Measurements from ENCODE around the gene PXDN.

Gene PXDN

DNA sequence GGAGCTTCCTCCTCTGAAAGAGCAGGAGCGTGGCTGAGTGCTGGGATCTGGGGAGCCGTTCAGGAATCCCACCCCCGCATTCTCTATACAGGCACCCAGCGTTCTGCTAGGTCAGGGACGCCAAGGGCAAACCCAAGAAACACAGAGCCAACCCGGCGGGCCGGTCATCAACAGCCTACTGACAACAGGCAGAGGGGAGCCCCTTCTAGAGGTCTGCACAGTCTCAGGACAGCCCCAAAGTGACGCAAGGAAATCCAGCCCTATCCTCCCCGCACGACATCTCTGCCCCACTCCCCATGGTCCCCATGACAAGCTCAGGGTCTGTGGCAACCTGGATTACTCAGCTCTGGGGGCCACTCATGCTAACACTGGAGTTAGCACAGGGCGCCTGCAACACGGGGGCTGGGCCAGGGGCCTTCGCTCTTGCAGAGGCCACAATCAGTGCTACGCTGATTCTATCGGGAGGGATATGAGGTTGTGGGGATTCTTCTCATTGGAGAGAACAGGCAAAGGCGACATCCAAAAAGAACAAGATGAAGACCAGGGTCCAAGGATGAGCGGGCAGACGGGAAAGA, 81.6 kb downstream of the PXDN start:
- Mint-ChIP-seq H3K4me3 (no peak overlapping the region), H3K9me3 (no peaks in the 10 kb centered on the region), H3K4me1 (no peaks in the 10 kb centered on the region), H3K36me3 (ENCODE audit: low read depth) (no peaks in the 10 kb centered on the region), H3K27ac (no peak overlapping the region), H3K27me3 (peaks cover 2% of the 10 kb centered on the region)
- ATAC-seq (no peak), DNase-seq (no peak)

DNA sequence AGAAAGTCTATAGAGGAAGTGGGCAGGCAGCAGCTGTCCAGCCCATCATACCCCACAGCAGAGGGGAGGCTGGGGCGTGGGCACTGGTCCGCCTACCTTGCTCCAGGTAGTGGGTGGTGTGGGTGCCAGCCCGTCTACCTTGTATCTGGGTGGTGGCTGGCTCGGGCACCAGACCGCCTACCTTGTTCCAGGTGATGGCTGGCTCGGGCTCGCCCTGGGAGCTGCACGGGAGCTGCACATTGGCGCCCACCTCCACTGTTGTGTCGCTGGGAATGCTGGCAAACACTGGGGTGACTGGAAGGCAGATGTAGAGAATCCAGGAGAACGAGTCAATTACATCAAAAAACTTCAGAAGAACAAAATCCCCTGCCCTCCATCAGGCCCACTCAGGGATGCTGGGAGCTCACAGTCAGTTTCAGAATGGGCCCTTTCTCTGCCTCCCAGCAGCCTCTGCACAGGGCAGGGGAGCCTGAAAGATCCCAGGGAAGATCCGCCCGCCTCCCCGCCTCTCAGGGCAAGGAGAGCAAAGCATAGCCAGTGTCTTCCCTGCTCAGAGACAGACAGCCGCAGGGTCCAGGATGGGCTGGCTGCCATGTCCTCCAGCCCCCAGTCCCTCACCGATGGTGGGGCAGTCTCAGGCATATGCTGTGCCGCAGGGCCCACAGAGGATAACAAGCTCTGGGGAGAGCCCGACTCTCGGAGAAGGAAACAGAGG, 82.3 kb downstream of the PXDN start:
- Mint-ChIP-seq H3K27ac (no peak overlapping the region), H3K9me3 (no peaks in the 10 kb centered on the region), H3K36me3 (ENCODE audit: low read depth) (no peaks in the 10 kb centered on the region), H3K4me1 (no peaks in the 10 kb centered on the region), H3K4me3 (no peak overlapping the region), H3K27me3 (peaks cover 6% of the 10 kb centered on the region)
- ATAC-seq (no peak), DNase-seq (no peak)

DNA sequence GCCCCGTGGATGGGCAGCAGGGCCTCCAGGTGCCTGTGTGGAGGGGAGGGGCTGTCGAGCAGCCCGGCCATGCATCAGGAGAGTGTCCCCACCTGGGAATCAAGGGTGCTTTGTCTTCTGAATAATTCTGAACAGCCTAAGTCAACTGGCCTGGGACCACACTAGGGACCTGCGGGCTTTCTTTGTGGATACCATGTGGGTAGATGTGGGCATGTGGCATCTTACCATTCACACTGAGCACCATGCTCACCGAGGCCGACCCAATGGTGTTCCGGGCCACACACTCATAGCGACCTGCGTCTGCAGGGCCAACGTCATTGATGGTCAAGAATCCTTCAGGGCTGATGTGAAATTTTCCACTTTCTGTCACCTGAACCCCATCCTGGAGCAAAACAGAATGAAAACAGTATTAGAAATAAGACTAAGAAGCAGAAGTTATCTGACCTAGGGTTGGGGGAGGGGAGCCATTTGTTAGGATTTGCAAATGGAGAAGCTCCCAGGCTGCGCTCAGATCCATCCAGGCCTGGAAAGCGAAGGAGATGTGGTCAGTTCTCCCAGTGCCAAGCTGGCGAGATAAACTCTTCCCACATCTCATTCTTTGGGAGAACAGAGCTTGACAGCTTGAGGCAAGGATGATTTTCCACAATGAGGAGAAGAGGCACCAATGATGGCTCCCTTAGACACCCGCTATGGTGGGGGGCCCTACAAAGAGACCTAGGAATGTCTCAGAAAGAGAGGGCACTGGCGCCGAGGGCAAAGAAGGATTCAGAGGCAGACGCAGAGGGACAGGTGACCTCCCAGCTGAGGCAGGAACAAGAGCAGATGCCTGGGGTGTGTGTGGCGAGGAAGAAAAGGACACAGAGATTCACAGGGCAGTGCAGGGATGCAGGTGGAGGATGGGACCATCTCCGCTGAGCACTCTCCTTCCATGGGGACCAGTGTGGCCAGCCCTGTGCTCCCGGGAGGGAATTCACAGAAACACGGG, 83.4 kb downstream of the PXDN start:
- Mint-ChIP-seq H3K36me3 (ENCODE audit: low read depth) (no peaks in the 10 kb centered on the region), H3K27me3 (peaks cover 8% of the 10 kb centered on the region), H3K27ac (no peak overlapping the region), H3K9me3 (no peaks in the 10 kb centered on the region), H3K4me3 (no peak overlapping the region), H3K4me1 (no peaks in the 10 kb centered on the region)
- no peak for DNase-seq
- ATAC-seq: no peak

GRCh38 chr2:1659951-1660565, 84.3 kb downstream of the PXDN start:
- H3K36me3 Mint-ChIP-seq (ENCODE audit: low read depth): no peaks in the 10 kb centered on the region

DNA sequence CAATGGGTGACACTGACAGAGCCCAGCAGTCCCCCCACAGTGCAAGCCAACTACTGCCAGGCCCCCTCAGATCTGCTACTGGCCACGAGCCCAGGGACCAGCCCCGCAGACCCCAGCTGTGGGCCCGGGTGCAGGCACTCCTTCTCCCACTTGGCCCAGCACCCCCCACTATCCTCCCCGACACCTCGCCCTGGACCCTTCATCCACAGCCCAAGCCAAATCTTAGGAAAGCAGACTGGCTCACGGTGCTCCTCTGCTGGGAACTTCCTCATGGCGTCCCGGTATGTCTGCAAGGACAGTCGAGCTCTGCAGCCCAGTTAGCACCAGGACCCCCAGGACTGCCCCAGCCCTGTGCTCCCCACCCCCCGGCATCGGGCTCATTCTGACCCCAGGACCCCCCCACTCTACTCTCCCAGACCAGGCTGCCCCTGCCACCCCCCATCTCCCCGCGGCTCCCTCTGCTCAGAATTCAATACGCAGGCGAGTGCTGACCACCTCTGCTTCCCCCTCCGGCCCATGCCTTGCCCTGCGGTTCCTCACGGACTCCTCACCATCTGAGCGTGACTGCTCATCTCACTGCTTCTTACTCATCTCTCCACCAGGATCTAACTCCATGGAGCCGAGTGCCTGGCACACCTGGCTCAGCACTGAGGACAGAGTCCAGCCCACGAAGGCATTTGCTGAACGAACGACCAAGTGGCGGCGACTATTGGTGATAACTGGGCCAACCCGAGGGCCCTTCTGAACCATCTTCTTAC, 85.7 kb downstream of the PXDN start:
- no peaks in the 10 kb centered on the region for H3K36me3 Mint-ChIP-seq (ENCODE audit: low read depth)
- DNase-seq: no peak
- no peak overlapping the region for H3K27ac Mint-ChIP-seq
- ATAC-seq: no peak
- no peak overlapping the region for H3K4me3 Mint-ChIP-seq
- peaks cover 6% of the 10 kb centered on the region for H3K27me3 Mint-ChIP-seq
- no peaks in the 10 kb centered on the region for H3K9me3 Mint-ChIP-seq
- no peaks in the 10 kb centered on the region for H3K4me1 Mint-ChIP-seq

More at GRCh38 chr2:1659951-1660565, 84.3 kb downstream of the PXDN start:
- ATAC-seq (no peak), DNase-seq (no peak)
- H3K27me3 Mint-ChIP-seq: peaks cover 8% of the 10 kb centered on the region
- no peak overlapping the region for H3K4me3 Mint-ChIP-seq
- no peaks in the 10 kb centered on the region for H3K9me3 Mint-ChIP-seq
- H3K27ac Mint-ChIP-seq: no peak overlapping the region
- H3K4me1 Mint-ChIP-seq: no peaks in the 10 kb centered on the region

DNA sequence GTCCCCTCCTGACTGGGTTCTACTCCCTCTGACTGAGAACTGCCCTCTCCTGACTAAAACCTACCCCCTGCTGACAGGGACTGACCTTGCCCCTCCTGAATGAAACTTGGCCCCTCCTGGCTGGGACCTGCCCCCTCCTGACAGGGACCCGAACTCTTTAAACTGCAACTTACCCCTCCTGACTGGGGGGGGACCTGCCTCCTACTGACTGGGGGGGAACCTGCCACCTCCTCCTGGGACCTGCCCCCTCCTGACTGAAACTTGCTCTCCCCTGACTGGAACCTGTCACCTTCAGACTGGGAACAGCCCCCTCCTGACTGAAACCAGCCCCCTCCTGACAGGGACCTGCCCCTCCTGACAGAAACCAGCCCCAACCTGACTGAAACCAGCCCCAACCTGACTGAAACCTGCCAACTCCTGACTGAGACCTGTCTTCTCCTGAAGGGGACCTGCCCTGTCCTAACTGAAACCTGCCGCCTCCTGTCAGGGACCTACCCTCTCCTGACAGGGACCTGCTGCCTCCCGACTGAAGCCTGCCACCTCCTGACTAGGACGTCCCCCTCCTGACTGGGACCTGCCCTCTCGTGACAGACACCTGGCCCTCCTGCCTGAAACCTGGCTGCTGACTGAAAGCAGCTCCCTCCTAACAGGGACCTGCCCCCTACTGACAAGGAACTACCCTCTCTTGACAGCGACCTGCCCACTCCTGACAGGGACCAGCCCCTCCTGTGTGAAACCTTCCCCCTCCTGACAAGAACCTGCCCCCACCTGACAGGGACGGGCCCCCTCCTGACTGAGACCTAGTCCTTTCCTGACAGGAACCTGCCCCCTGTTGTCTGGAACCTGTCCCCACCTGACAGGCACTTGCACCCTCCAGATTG, 87.1 kb downstream of the PXDN start:
- no peaks in the 10 kb centered on the region for H3K9me3 Mint-ChIP-seq
- no peak overlapping the region for H3K27ac Mint-ChIP-seq
- H3K4me1 Mint-ChIP-seq: no peaks in the 10 kb centered on the region
- no peaks in the 10 kb centered on the region for H3K36me3 Mint-ChIP-seq (ENCODE audit: low read depth)
- DNase-seq (no peak), ATAC-seq (no peak)
- peaks cover 6% of the 10 kb centered on the region for H3K27me3 Mint-ChIP-seq
- H3K4me3 Mint-ChIP-seq: no peak overlapping the region

- Mint-ChIP-seq H3K9me3 (no peaks in the 10 kb centered on the region), H3K27me3 (peaks cover 6% of the 10 kb centered on the region), H3K27ac (no peak overlapping the region), H3K4me1 (no peaks in the 10 kb centered on the region), H3K4me3 (no peak overlapping the region), H3K36me3 (ENCODE audit: low read depth) (no peaks in the 10 kb centered on the region)
- DNase-seq (no peak), ATAC-seq (no peak)
Observed at GRCh38 chr2:1656326-1656960, 87.9 kb downstream of the PXDN start.

GRCh38 chr2:1655461-1655860, 88.9 kb downstream of the PXDN start:
- H3K4me3 Mint-ChIP-seq: no peak overlapping the region
- H3K27me3 Mint-ChIP-seq: peaks cover 6% of the 10 kb centered on the region
- no peaks in the 10 kb centered on the region for H3K36me3 Mint-ChIP-seq (ENCODE audit: low read depth)
- ATAC-seq (no peak), DNase-seq (no peak)
- H3K27ac Mint-ChIP-seq: no peak overlapping the region
- H3K4me1 Mint-ChIP-seq: no peaks in the 10 kb centered on the region
- H3K9me3 Mint-ChIP-seq: no peaks in the 10 kb centered on the region

GRCh38 chr2:1654696-1655374, 89.5 kb downstream of the PXDN start:
- no peaks in the 10 kb centered on the region for H3K36me3 Mint-ChIP-seq (ENCODE audit: low read depth)
- ATAC-seq: no peak

DNA sequence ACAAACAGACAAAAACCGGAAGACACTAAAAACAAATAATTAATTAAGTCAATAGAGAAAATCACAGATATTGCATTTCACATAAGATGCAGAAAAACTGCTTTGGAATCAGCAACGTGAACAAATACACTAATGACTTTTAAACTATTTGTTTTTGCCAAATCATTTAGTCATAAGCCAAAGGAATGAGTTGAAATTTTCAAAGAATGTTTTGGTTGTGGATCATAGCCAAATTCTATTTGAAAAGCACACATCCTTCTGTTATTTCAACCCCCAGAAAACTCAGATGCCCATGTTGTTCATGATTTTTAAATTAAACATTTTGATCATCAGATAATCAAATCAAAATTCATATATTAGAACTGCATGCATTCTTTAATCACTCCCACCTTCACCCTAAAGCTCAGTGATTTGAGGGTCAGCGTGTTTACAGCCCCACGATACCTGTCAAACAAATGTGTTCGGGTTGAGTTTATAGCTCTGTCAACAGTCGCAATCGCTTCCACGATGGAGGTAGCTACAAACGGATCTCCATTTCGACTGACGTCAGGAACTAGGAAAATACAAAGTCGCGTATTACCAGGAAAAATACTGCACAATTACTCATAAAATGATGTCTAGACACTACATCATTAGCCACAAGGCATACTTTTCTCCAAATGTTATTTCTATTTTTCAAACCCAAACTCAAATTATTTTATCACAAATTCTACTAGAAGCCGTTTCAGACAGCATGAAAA, 90.2 kb downstream of the PXDN start:
- H3K27ac Mint-ChIP-seq: no peak overlapping the region
- no peaks in the 10 kb centered on the region for H3K4me1 Mint-ChIP-seq
- no peaks in the 10 kb centered on the region for H3K9me3 Mint-ChIP-seq
- no peak for ATAC-seq
- no peaks in the 10 kb centered on the region for H3K36me3 Mint-ChIP-seq (ENCODE audit: low read depth)
- H3K4me3 Mint-ChIP-seq: no peak overlapping the region
- peaks cover 6% of the 10 kb centered on the region for H3K27me3 Mint-ChIP-seq
- no peak for DNase-seq

More at GRCh38 chr2:1654696-1655374, 89.5 kb downstream of the PXDN start:
- DNase-seq: no peak
- no peak overlapping the region for H3K4me3 Mint-ChIP-seq
- no peaks in the 10 kb centered on the region for H3K9me3 Mint-ChIP-seq
- H3K27ac Mint-ChIP-seq: no peak overlapping the region
- peaks cover 6% of the 10 kb centered on the region for H3K27me3 Mint-ChIP-seq
- H3K4me1 Mint-ChIP-seq: no peaks in the 10 kb centered on the region

- no peak overlapping the region for H3K27ac Mint-ChIP-seq
- H3K4me1 Mint-ChIP-seq: no peaks in the 10 kb centered on the region
- no peak for DNase-seq
- no peaks in the 10 kb centered on the region for H3K9me3 Mint-ChIP-seq
- no peaks in the 10 kb centered on the region for H3K36me3 Mint-ChIP-seq (ENCODE audit: low read depth)
- no peak overlapping the region for H3K4me3 Mint-ChIP-seq
- no peak for ATAC-seq
- H3K27me3 Mint-ChIP-seq: peaks cover 4% of the 10 kb centered on the region
Observed at GRCh38 chr2:1652034-1652790, 92.1 kb downstream of the PXDN start.

Data from activated naive CD8-positive, alpha-beta T cell treated with anti-CD3 and anti-CD28 coated beads, Interleukin-2, amount 50 U/mL, for 24 hours (primary cell).